Activated T-cell treated with anti-CD3 and anti-CD28 coated beads for 48 hours (primary cell): ENCODE measurements around the gene HECTD1.
"Not testable (repeated sequence)": the region's sequence is repeated elsewhere in the genome, so short reads cannot be mapped to it uniquely, and the experiment has no call there.

Experiments
- DNase-seq: peaks from one replicate; pipeline ENCODE4 v3.0.0-alpha.2; 2020; ENCODE audit warnings: low read depth

Gene HECTD1

GRCh38 chr14:31194661-31195060, 12.9 kb downstream of the HECTD1 start:
- DNase-seq, result no peak

DNA sequence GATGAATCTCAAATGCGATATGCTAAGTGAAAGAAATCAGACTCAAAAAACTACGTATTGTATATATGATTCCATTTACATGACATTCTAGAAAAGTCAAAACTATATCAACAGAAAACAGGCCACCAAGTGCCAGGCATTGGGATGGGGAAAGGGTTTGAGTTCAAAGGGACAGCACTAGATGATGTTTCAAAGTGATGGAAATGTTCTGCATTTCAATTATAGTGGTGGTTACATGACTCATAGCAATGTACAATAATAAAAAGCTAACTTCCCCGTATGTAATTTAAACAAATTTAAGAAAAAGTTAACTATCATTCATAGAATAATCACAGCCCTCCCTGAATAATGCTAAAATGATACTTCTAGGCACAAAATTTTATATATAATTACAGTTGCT, 13.5 kb downstream of the HECTD1 start:
- no peak for DNase-seq

DNA sequence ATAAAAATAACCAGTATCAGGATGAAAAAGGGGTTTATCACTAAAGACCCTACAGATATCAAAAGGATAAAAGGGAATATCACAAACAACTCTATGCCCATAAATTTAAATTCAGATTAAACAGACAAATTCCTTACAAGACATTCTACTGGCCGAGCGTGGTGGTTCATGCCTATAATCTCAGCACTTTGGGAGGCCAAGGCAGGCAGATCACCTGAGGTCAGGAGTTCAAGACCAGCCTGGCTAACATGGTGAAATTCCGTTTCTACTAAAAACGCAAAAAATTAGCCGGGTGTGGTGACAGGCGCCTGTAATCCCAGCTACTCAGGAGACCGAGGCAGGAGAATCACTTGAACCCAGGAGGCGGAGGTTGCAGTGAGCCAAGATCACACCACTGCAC, 15.0 kb downstream of the HECTD1 start:
- not testable (repeated sequence) for DNase-seq

DNA sequence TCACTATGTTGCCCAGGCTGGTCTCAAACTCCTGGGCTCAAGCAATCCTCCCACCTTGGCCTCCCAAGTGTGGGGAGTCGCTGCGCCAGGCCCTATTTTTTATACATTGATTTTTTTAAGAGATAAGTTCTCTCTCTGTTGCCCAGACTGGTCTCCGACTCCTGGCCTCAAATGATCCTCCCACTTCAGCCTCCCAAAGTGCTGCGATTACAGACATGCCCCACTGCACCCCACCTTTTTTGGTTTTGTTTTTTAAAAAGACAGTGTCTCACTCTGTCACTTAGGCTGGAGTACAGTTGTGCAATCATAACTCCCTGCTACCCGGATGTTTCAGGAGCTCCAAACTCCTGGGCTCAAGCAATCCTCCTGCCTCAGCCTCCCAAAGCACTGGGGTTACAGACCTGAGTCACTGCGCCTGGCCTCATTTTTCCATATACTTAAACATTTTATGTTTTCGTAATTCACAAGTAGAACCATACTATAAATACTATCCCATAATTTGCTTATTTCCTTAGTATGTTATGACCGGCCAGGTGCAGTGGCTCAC, 16.8 kb downstream of the HECTD1 start:
- DNase-seq, result no peak

- no peak for DNase-seq
These were observed 17.4 kb downstream of the HECTD1 start for GRCh38 chr14:31190219-31190603.

DNA sequence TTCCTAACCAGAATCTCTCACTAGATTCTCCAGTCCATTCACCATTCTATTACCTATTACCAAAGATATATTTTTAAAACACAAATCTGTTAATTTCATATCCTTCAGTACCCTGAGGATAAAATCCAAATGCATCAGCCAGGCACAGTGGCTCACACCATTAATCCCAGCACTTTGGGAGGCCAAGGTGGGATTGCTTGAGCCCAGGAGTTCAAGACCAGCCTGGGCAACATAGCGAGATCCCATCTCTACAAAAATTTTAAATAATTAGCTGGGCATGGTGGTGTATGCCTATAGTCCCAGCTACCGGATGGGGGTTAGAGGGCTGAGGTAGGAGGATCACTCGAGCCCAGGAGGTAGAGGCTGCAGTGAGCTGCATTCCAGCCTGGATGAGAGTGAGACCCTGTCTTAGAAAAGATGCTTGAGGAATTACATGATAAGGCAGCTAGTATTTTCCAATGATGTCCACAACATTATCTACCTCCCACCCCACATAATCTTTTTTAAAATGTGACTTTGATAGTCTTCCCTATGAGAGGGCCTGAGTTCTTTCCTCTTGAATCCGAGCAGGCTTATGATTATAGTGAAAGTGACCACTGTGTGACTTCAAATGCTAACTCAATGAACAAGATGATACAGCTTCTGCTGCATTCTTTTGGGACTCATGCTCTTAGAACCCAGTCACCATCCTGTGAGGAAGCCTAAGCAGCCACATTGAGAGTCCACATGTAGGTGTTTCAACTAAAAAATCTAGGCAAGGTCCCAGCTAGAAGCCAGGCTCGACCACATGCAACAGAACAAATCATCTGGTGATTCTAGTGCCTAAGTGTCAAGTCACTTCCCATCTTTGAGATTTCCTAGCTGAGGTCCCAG, 18.0 kb downstream of the HECTD1 start:
- no peak for DNase-seq

GRCh38 chr14:31188744-31189143, 18.8 kb downstream of the HECTD1 start:
- DNase-seq, result no peak

GRCh38 chr14:31182016-31182415, 25.6 kb downstream of the HECTD1 start:
- DNase-seq, result not testable (repeated sequence)

- DNase-seq, result no peak
These were observed 26.3 kb downstream of the HECTD1 start for GRCh38 chr14:31181271-31181670.

DNA sequence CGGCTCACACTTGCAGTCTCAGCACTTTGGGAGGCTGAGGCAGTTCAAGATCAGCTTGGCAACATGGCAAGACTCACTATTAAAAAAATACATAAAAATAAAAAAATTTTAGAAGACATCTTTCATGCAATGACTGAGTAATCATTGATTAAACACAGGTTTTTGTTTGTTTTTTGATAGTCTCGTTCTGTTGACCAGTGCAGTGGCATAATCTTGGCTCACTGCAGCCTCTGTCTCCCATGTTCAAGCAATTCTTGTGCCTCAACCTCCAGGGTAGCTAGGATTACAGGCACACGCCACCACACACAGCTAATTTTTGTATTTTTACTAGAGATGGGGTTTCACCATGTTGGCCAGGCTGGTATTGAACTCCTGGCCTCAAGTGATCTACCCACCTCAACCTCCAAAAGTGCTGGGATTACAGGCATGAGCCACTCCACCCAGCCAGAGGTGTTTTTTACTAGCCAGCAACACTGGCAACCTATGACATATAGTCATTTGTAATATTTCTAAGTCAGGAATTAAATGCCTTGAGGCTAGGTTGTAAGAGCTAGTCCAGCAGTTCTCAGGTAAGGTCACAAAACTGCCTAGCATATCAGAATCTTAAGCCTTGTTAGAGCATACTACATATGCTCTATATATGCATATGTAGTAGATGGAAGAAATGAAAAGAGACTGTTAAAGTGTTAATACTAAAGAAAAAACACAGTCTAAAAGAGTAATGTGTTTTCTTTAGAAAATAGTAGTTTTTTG, 27.1 kb downstream of the HECTD1 start:
- DNase-seq, result no peak

- no peak for DNase-seq
These were observed 33.2 kb downstream of the HECTD1 start for GRCh38 chr14:31174433-31174832.

- no peak for DNase-seq
These were observed 34.3 kb downstream of the HECTD1 start for GRCh38 chr14:31173120-31173837.

DNA sequence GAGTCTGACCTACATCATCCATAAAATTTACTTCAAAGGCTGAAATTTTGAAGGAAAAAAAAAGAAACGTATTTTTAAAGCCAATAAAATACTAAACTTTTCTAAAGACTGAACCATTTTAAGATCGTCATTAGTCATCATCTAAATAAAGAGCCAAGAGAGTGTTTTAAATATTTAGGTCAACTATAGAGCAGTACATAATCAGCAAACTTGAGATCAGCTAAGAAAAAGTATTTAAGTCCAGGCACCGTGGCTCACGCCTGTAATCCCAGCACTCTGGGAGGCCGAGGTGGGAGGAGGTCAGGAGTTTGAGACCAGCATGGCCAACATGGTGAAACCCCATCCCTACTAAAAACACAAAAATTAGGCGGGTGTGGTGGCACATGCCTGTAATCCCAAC, 35.5 kb downstream of the HECTD1 start:
- no peak for DNase-seq

GRCh38 chr14:31170411-31170810, 37.2 kb downstream of the HECTD1 start:
- no peak for DNase-seq

DNA sequence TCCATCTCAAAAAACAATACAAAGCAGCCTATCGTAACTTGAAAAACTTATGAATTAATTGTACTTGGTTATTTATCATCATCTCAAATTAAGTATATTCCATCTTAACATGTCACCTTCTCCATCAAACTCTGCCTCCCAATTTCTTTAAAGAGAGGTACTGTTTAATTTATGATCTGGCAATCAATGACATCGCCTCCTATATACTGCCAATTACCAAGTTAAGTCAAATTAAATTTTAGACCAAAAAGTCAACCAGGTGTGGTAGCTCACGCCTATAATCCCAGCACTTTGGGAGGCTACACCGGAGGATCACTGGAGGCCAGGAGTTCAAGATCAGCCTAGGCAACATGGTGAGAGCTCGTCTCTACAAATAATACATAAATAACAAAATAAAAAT, 37.7 kb downstream of the HECTD1 start:
- no peak for DNase-seq

- DNase-seq, result no peak
These were observed 40.6 kb downstream of the HECTD1 start for GRCh38 chr14:31167032-31167431.

- DNase-seq, result no peak
These were observed 41.4 kb downstream of the HECTD1 start for GRCh38 chr14:31166271-31166561.

DNA sequence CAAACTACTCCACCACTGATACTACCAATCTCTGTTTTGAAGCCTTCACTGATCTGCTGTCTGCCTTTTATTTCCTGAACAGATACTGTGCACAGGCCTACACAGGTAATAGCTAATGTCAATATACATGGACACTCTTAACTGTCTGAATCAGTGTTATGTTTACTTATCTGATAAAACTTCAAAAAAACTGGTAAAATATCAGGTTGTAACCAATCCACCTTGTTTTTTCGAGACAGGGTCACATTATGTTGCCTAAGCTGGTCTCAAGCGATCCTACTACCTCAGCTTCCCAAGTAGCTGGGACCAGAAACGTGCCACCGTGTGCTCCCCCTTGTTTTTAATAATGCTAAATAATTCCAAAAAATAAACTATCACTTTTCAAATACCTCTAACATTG, 43.5 kb downstream of the HECTD1 start:
- no peak for DNase-seq

GRCh38 chr14:31162910-31163649, 44.5 kb downstream of the HECTD1 start:
- no peak for DNase-seq

DNA sequence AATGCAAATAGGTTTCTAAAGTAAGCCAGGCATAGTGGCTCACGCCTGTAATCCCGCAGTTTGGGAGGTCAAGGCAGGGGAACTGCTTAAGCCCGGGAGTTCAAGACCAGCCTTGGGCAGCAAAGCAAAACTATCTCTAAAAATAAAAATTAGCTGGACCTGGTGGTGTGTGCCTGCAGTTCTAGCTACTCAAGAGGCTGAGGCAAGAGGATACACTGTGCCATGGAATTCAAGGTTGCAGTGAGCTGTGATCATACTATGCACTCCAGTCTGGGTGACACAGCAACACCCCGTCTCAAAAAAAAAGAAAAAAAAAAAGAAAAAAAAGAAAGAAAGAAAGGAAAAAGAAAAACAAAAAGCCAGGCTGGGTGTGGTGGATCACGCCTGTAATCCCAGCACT, 46.3 kb downstream of the HECTD1 start:
- DNase-seq, result no peak

DNA sequence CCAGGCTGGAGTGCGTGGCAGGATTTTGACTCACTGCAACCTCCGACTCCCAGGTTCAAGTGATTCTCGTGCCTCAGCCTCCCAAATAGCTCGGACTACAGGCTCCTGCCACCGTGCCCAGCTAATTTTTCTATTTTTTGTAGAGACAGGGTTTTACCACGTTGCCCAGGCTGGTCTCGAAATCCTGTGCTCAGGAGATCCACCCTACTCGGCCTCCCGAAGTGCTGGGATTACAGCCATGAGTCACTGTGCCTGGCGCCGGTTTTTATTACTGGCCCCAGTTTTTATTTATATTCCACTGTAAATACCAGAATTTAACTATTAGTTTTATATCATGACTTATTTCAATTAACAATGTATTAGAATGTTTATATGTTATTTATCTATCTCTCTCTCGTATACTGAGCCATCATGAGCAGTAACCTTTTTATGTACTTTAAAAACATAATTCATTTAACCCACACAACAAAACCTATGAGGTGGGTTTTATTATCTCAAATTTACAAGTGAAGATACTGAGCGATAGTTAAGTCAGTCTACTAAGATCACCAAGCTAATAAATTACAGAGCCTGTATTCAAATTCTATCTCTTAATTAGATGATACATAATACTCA, 47.8 kb downstream of the HECTD1 start:
- DNase-seq, result no peak

GRCh38 chr14:31154956-31155355, 52.6 kb downstream of the HECTD1 start:
- no peak for DNase-seq
